ENCODE data around the gene ARHGAP6.

DNA sequence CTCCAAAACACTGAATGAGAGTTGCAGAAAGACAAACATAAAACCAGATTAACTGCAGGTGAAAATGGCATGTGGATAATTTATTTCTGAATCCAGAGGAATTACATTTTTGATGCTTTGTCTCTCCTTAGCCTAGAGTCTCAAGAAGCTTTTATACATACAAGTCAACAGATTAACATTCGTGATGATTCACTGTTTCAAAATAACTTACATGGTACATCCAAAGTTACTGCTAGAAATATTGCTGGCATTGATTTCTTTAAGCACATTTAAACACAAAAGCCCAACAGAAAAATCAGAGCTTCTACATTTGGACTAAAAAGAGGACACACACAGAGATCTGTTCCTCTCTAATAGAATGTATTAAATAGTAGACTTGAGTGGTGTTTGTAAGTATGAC is 266.9 kb downstream of the ARHGAP6 start:
- TF ChIP-seq, protein P1, sequence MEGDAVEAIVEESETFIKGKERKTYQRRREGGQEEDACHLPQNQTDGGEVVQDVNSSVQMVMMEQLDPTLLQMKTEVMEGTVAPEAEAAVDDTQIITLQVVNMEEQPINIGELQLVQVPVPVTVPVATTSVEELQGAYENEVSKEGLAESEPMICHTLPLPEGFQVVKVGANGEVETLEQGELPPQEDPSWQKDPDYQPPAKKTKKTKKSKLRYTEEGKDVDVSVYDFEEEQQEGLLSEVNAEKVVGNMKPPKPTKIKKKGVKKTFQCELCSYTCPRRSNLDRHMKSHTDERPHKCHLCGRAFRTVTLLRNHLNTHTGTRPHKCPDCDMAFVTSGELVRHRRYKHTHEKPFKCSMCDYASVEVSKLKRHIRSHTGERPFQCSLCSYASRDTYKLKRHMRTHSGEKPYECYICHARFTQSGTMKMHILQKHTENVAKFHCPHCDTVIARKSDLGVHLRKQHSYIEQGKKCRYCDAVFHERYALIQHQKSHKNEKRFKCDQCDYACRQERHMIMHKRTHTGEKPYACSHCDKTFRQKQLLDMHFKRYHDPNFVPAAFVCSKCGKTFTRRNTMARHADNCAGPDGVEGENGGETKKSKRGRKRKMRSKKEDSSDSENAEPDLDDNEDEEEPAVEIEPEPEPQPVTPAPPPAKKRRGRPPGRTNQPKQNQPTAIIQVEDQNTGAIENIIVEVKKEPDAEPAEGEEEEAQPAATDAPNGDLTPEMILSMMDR (conservative IDR thresholded peaks at IDR 0.05; ENCODE audit: low read depth, low read length): no peak
- TF ChIP-seq POLR2A (IDR thresholded peaks at IDR 0.05; ENCODE audit: low read depth, low read length) (no peak), RAD21 (IDR thresholded peaks at IDR 0.05; ENCODE audit: low read length) (no peak), CEBPB (IDR thresholded peaks at IDR 0.05; ENCODE audit: low read depth, low read length) (no peak), MXI1 (IDR thresholded peaks at IDR 0.05; ENCODE audit: borderline replicate concordance, low read depth, low read length) (no peak), MAZ (IDR thresholded peaks at IDR 0.05; ENCODE audit: borderline replicate concordance, low read depth, low read length) (no peak), RCOR1 (IDR thresholded peaks at IDR 0.05; ENCODE audit: insufficient replicate concordance, low read length) (no peak), MAFK (IDR thresholded peaks at IDR 0.05; ENCODE audit: low read depth, low read length) (no peak), SMC3 (IDR thresholded peaks at IDR 0.05; ENCODE audit: low read depth, low read length) (no peak), RFX5 (IDR thresholded peaks at IDR 0.05; ENCODE audit: low read depth, low read length) (no peak), BHLHE40 (IDR thresholded peaks at IDR 0.05; ENCODE audit: low read depth, low read length) (no peak), NFE2L2 (IDR thresholded peaks at IDR 0.05; ENCODE audit: low read depth, low read length) (no peak)
- TF ChIP-seq, protein P2, sequence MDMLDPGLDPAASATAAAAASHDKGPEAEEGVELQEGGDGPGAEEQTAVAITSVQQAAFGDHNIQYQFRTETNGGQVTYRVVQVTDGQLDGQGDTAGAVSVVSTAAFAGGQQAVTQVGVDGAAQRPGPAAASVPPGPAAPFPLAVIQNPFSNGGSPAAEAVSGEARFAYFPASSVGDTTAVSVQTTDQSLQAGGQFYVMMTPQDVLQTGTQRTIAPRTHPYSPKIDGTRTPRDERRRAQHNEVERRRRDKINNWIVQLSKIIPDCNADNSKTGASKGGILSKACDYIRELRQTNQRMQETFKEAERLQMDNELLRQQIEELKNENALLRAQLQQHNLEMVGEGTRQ (IDR thresholded peaks at IDR 0.05; ENCODE audit: low read depth, low read length): no peak
- TF ChIP-seq, protein P3, sequence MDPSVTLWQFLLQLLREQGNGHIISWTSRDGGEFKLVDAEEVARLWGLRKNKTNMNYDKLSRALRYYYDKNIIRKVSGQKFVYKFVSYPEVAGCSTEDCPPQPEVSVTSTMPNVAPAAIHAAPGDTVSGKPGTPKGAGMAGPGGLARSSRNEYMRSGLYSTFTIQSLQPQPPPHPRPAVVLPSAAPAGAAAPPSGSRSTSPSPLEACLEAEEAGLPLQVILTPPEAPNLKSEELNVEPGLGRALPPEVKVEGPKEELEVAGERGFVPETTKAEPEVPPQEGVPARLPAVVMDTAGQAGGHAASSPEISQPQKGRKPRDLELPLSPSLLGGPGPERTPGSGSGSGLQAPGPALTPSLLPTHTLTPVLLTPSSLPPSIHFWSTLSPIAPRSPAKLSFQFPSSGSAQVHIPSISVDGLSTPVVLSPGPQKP (IDR thresholded peaks at IDR 0.05; ENCODE audit: borderline replicate concordance, low read depth, low read length): no peak
